HepG2 (cell line): ENCODE data around the gene DNAJB12. TPM values are rescaled to one million over a fixed set of nuclear protein-coding genes. Genes with fewer than 3 reads are reported as not detected.

Source experiments
- ARID4A ChIP-seq: sonication (generic); formaldehyde crosslinking; IDR thresholded peaks from 2 replicates; pipeline ENCODE4 v1.5.0; 2020; ENCODE audit warnings: mild to moderate bottlenecking, missing genetic modification reagents, borderline replicate concordance
- BHLHE40 ChIP-seq: IDR thresholded peaks from 2 replicates; pipeline ENCODE4 v1.6.1; 2011; ENCODE audit warnings: low read length, improper control_type of control experiment
- FOXA3 ChIP-seq: IDR thresholded peaks from 2 replicates; pipeline ENCODE4 v1.6.1; 2016; ENCODE audit warnings: missing genetic modification reagents, missing compliant biosample characterization
- GATA4 ChIP-seq: sonication (generic); IDR thresholded peaks from 2 replicates; pipeline ENCODE4 v1.6.1; 2016; ENCODE audit warnings: antibody characterized with exemption, low read depth, borderline replicate concordance
- HMG20A ChIP-seq: IDR thresholded peaks from 2 replicates; pipeline ENCODE4 v1.6.1; 2016; ENCODE audit warnings: borderline replicate concordance
- HNRNPLL ChIP-seq: fragments of 200-400 bp; formaldehyde crosslinking; IDR thresholded peaks from 2 replicates; pipeline ENCODE4 v1.6.1; 2017; ENCODE audit warnings: mild to moderate bottlenecking, low read depth, low read length; ENCODE audit not compliant: poor library complexity, severe bottlenecking
- PBX3 ChIP-seq: sonication (generic); formaldehyde crosslinking; IDR thresholded peaks from 2 replicates; pipeline ENCODE4 v1.8.1; 2023; ENCODE audit warnings: missing genetic modification reagents, inconsistent platforms, borderline replicate concordance
- PCBP2 ChIP-seq: fragments of 200-400 bp; formaldehyde crosslinking; optimal IDR thresholded peaks from 2 replicates; pipeline ENCODE3; 2018; ENCODE audit warnings: low read length, low read depth; ENCODE audit not compliant: poor library complexity, severe bottlenecking
- PRPF4 ChIP-seq: fragments of 200-400 bp; formaldehyde crosslinking; IDR thresholded peaks from 2 replicates; pipeline ENCODE4 v1.6.1; 2016; ENCODE audit warnings: low read length, low read depth; ENCODE audit not compliant: poor library complexity, severe bottlenecking
- RCOR2 ChIP-seq: IDR thresholded peaks from 2 replicates; pipeline ENCODE4 v1.6.1; 2016; ENCODE audit warnings: missing biosample characterization, missing genetic modification reagents
- STAG1 ChIP-seq: sonication (generic); formaldehyde crosslinking; IDR thresholded peaks from 2 replicates; pipeline ENCODE4 v1.4.0; 2020; ENCODE audit warnings: missing genetic modification reagents
- ZEB1 ChIP-seq: IDR thresholded peaks from 2 replicates; pipeline ENCODE4 v1.6.1; 2012; ENCODE audit warnings: mild to moderate bottlenecking, low read depth, inconsistent platforms; ENCODE audit not compliant: insufficient replicate concordance
- ZNF124 ChIP-seq: sonication (generic); formaldehyde crosslinking; IDR thresholded peaks from 2 replicates; pipeline ENCODE4 v1.4.0; 2020; ENCODE audit warnings: missing genetic modification reagents
- ZNF260 ChIP-seq: sonication (generic); formaldehyde crosslinking; IDR thresholded peaks from 2 replicates; pipeline ENCODE4 v1.4.0; 2020; ENCODE audit warnings: missing genetic modification reagents, low read depth, mild to moderate bottlenecking, borderline replicate concordance
- ZNF263 ChIP-seq: sonication (generic); formaldehyde crosslinking; IDR thresholded peaks from 2 replicates; pipeline ENCODE4 v1.4.0; 2020; ENCODE audit warnings: missing genetic modification reagents
- ZNF331 ChIP-seq: sonication (generic); formaldehyde crosslinking; IDR thresholded peaks from 2 replicates; pipeline ENCODE4 v1.4.0; 2020; ENCODE audit warnings: missing genetic modification reagents
- ZNF333 ChIP-seq: sonication (generic); formaldehyde crosslinking; IDR thresholded peaks from 2 replicates; pipeline ENCODE4 v1.4.0; 2020; ENCODE audit warnings: mild to moderate bottlenecking, missing genetic modification reagents, borderline replicate concordance
- ZNF414 ChIP-seq: sonication (generic); formaldehyde crosslinking; IDR thresholded peaks from 2 replicates; pipeline ENCODE4 v1.5.0; 2020; ENCODE audit warnings: missing genetic modification reagents
- ZNF720 ChIP-seq: sonication (generic); formaldehyde crosslinking; IDR thresholded peaks from 2 replicates; pipeline ENCODE4 v1.4.0; 2020; ENCODE audit warnings: missing genetic modification reagents
- ZNF768 ChIP-seq: sonication (generic); formaldehyde crosslinking; IDR thresholded peaks from 2 replicates; pipeline ENCODE4 v1.4.0; 2020; ENCODE audit warnings: missing genetic modification reagents
- ZNF792 ChIP-seq: IDR thresholded peaks from 2 replicates; pipeline ENCODE4 v1.6.1; 2016
- ZUFSP ChIP-seq: sonication (generic); formaldehyde crosslinking; IDR thresholded peaks from 2 replicates; pipeline ENCODE4 v1.9.0; 2021; ENCODE audit warnings: missing genetic modification reagents, mild to moderate bottlenecking, borderline replicate concordance
- polyA plus RNA-seq, 8 experiments: library from polyadenylated mRNA; depleted of rRNA in 3 of 8; stranded (reverse) in 7 of 8; unstranded in 1 of 8; fragments of >200 nt; fragmentation: Illumina TruSeq in 4 of 8; extraction: Trizol in 4 of 8; gene quantifications; 2 replicates each; pipeline versions ENCODE4 v1.2.1 to v1.2.3, GENCODE V29; 2011 to 2016; ENCODE audit warnings: low read depth in 4 of 8, missing spikeins in 1 of 8, mixed read lengths in 1 of 8; ENCODE audit not compliant: insufficient read depth in 1 of 8
- total RNA-seq, 5 experiments: library from RNA; depleted of rRNA; stranded (reverse); fragments of >200 nt; fragmentation: Illumina TruSeq; extraction: Trizol; gene quantifications; 2 replicates each; pipeline ENCODE4 v1.2.3, GENCODE V29; 2016; ENCODE audit warnings: low read depth in 1 of 5

Gene DNAJB12
- total and polyA plus RNA-seq, 2 of the 13 experiments (the other 11 are each of a cell fraction or from before 2014, with no cell fraction given) = 10.8 to 18.2 TPM

- TF ChIP-seq ARID4A (CRISPR knock-in tag) = peak; percentile 44; the same call in 1 of the 2 replicates
- TF ChIP-seq PCBP2 = no peak
- TF ChIP-seq RCOR2 (CRISPR knock-in tag) = peak; percentile 52; the same call in 1 of the 2 replicates
- TF ChIP-seq ZNF333 (CRISPR knock-in tag) = no peak
- TF ChIP-seq BHLHE40 = no peak
- TF ChIP-seq ZNF124 (CRISPR knock-in tag) = peak; percentile 16; the same call in 1 of the 2 replicates
- no peak for TF ChIP-seq HMG20A (CRISPR knock-in tag)
- TF ChIP-seq ZNF414 (CRISPR knock-in tag) = no peak
- TF ChIP-seq STAG1 (CRISPR knock-in tag) = no peak
- TF ChIP-seq ZNF792 (CRISPR knock-in tag) = no peak
- no peak for TF ChIP-seq ZNF720
- no peak for TF ChIP-seq ZNF263
- peak; percentile 15; the same call in 1 of the 2 replicates for TF ChIP-seq ZNF331 (CRISPR knock-in tag)
- no peak for TF ChIP-seq PRPF4
- no peak for TF ChIP-seq FOXA3
- TF ChIP-seq ZEB1 = no peak
- no peak for TF ChIP-seq HNRNPLL
- no peak for TF ChIP-seq ZNF260 (CRISPR knock-in tag)
- no peak for TF ChIP-seq GATA4
- no peak for TF ChIP-seq ZNF768 (CRISPR knock-in tag)
- TF ChIP-seq PBX3 (CRISPR knock-in tag) = no peak
- no peak for TF ChIP-seq ZUFSP
- TF ChIP-seq, all 625 proteins: peak for 51
Observed at GRCh38 chr10:72308320-72308987, 46.3 kb downstream of the DNAJB12 start (continued).
